H9 (cell line): Measurements from ENCODE around the gene SAT2. TPM values are rescaled to one million over a fixed set of nuclear protein-coding genes. Genes with fewer than 3 reads are reported as not detected.

Experiments used
- DNase-seq: peaks from one replicate; pipeline ENCODE4 v3.0.0-alpha.2; 2017
- H2AFZ ChIP-seq: one replicate; pipeline ENCODE4 v1.6.1; 2013; ENCODE audit warnings: mild to moderate bottlenecking, low read length, control low read depth, moderate library complexity
- H2AK5ac ChIP-seq: 2 replicates; pipeline ENCODE4 v1.6.1; 2013; ENCODE audit warnings: low read length, control low read depth, mixed read lengths; ENCODE audit not compliant: insufficient read length
- H2BK120ac ChIP-seq: one replicate; pipeline ENCODE4 v1.6.1; 2013; ENCODE audit warnings: low read depth, mild to moderate bottlenecking, low read length, control low read depth, inconsistent platforms; ENCODE audit not compliant: poor library complexity, severe bottlenecking
- H2BK12ac ChIP-seq: 2 replicates; pipeline ENCODE4 v1.6.1; 2013; ENCODE audit warnings: low read length, control low read depth, mixed read lengths, low read depth; ENCODE audit not compliant: insufficient read length
- H2BK15ac ChIP-seq: 2 replicates; pipeline ENCODE4 v1.6.1; 2013; ENCODE audit warnings: low read depth, low read length, control low read depth
- H2BK20ac ChIP-seq: one replicate; pipeline ENCODE4 v1.6.1; 2013; ENCODE audit warnings: low read depth, mild to moderate bottlenecking, low read length, control low read depth, inconsistent platforms; ENCODE audit not compliant: poor library complexity, severe bottlenecking
- H2BK5ac ChIP-seq: 2 replicates; pipeline ENCODE4 v1.6.1; 2013; ENCODE audit warnings: low read length, control low read depth, mixed read lengths; ENCODE audit not compliant: insufficient read length
- H3K14ac ChIP-seq: 2 replicates; pipeline ENCODE4 v1.6.1; 2013; ENCODE audit warnings: low read length, control low read depth; ENCODE audit not compliant: insufficient read depth
- H3K18ac ChIP-seq: 2 replicates; pipeline ENCODE4 v1.6.1; 2013; ENCODE audit warnings: low read depth, mild to moderate bottlenecking, mixed read lengths, low read length, control low read depth; ENCODE audit not compliant: insufficient read length
- H3K23ac ChIP-seq: 2 replicates; pipeline ENCODE4 v1.6.1; 2013; ENCODE audit warnings: low read length, control low read depth, mixed read lengths, low read depth; ENCODE audit not compliant: insufficient read length
- H3K23me2 ChIP-seq: 2 replicates; pipeline ENCODE4 v1.6.1; 2013; ENCODE audit warnings: low read depth, mild to moderate bottlenecking, mixed read lengths, low read length, control low read depth; ENCODE audit not compliant: insufficient read length, poor library complexity, severe bottlenecking
- H3K27ac ChIP-seq: 2 replicates; pipeline ENCODE4 v1.5.1; 2013; ENCODE audit warnings: low read length, control low read depth, mixed read lengths, low read depth; ENCODE audit not compliant: insufficient read length
- H3K27me3 ChIP-seq: 2 replicates; pipeline ENCODE4 v1.6.1; 2013; ENCODE audit warnings: low read length, control low read depth, inconsistent platforms; ENCODE audit not compliant: insufficient read depth
- H3K4ac ChIP-seq: 2 replicates; pipeline ENCODE4 v1.6.1; 2013; ENCODE audit warnings: low read depth, mild to moderate bottlenecking, control low read depth, inconsistent platforms, low read length, moderate library complexity
- H3K4me1 ChIP-seq: 2 replicates; pipeline ENCODE4 v1.6.1; 2013; ENCODE audit warnings: low read length, control low read depth, inconsistent platforms; ENCODE audit not compliant: insufficient read depth
- H3K4me2 ChIP-seq: 2 replicates; pipeline ENCODE4 v1.6.1; 2013; ENCODE audit warnings: low read length, control low read depth, mixed read lengths; ENCODE audit not compliant: insufficient read length, insufficient read depth
- H3K56ac ChIP-seq: 2 replicates; pipeline ENCODE4 v1.6.1; 2013; ENCODE audit warnings: low read depth, mild to moderate bottlenecking, mixed read lengths, low read length, control low read depth; ENCODE audit not compliant: insufficient read length
- H3K79me1 ChIP-seq: 2 replicates; pipeline ENCODE4 v1.6.1; 2013; ENCODE audit warnings: low read depth, mild to moderate bottlenecking, moderate library complexity, low read length, control low read depth, inconsistent platforms; ENCODE audit not compliant: insufficient read depth, poor library complexity, severe bottlenecking
- H3K79me2 ChIP-seq: 2 replicates; pipeline ENCODE4 v1.6.1; 2013; ENCODE audit warnings: low read length, control low read depth, inconsistent platforms; ENCODE audit not compliant: insufficient read depth
- H3K9ac ChIP-seq: 2 replicates; pipeline ENCODE4 v1.6.1; 2013; ENCODE audit warnings: low read length, control low read depth, mixed read lengths; ENCODE audit not compliant: insufficient read length; ENCODE audit errors: extremely low read depth
- H3K9me3 ChIP-seq: one replicate; pipeline ENCODE4 v1.6.1; 2013; ENCODE audit warnings: low read depth, low read length, inconsistent platforms; ENCODE audit not compliant: control insufficient read depth
- H3T11ph ChIP-seq: one replicate; pipeline ENCODE4 v1.6.1; 2013; ENCODE audit warnings: mild to moderate bottlenecking, low read length, control low read depth, inconsistent platforms
- H4K20me1 ChIP-seq: one replicate; pipeline ENCODE4 v1.6.1; 2013; ENCODE audit not compliant: control insufficient read depth, insufficient read length, insufficient read depth
- H4K5ac ChIP-seq: 2 replicates; pipeline ENCODE4 v1.6.1; 2013; ENCODE audit warnings: low read depth, mild to moderate bottlenecking, mixed read lengths, low read length, control low read depth; ENCODE audit not compliant: insufficient read length
- H4K8ac ChIP-seq: replicated peaks from 2 replicates; pipeline ENCODE4 v1.6.1; 2013; ENCODE audit warnings: low read length, control low read depth, mixed read lengths, low read depth; ENCODE audit not compliant: insufficient read length
- H4K91ac ChIP-seq: 2 replicates; pipeline ENCODE4 v1.6.1; 2013; ENCODE audit warnings: low read depth, mild to moderate bottlenecking, moderate library complexity, mixed read lengths, low read length, control low read depth; ENCODE audit not compliant: insufficient read length
- H3K27ac Mint-ChIP-seq, 3 experiments: 2 replicates in 2 of 3; 3 replicates in 1 of 3; pipeline ENCODE4 v1.8.0; 2020 to 2021; ENCODE audit warnings: mixed read lengths in 3 of 3, mild to moderate bottlenecking in 1 of 3, moderate library complexity in 1 of 3
- H3K27me3 Mint-ChIP-seq: 2 replicates; pipeline ENCODE4 v1.8.0; 2021; ENCODE audit warnings: low read depth, mild to moderate bottlenecking, moderate library complexity, mixed read lengths
- H3K36me3 Mint-ChIP-seq, 3 experiments: 2 replicates in 2 of 3; 3 replicates in 1 of 3; pipeline ENCODE4 v1.8.0; 2020 to 2021; ENCODE audit warnings: low read depth in 3 of 3, mixed read lengths in 3 of 3; ENCODE audit not compliant: insufficient read depth in 1 of 3
- H3K4me1 Mint-ChIP-seq, 2 experiments: 2 replicates each; pipeline ENCODE4 v1.8.0; 2020; ENCODE audit warnings: mixed read lengths in 2 of 2
- H3K4me3 Mint-ChIP-seq, 2 experiments: 2 replicates in 1 of 2; 3 replicates in 1 of 2; pipeline ENCODE4 v1.8.0; 2020 to 2021; ENCODE audit warnings: mild to moderate bottlenecking in 2 of 2, mixed read lengths in 2 of 2, moderate library complexity in 1 of 2
- H3K9me3 Mint-ChIP-seq, 2 experiments: 2 replicates in 1 of 2; 3 replicates in 1 of 2; pipeline ENCODE4 v1.8.0; 2020; ENCODE audit warnings: mild to moderate bottlenecking in 2 of 2, mixed read lengths in 2 of 2, moderate library complexity in 1 of 2
- CTCF ChIP-seq: fragments of 200-600 bp; sonication (generic); conservative IDR thresholded peaks from 3 replicates; pipeline ENCODE4 v1.8.0; 2021; ENCODE audit warnings: antibody characterized with exemption, mild to moderate bottlenecking
- WGBS: extraction: QIAGEN DNeasy Blood & Tissue Kit; methylation state at CpG from one replicate; pipeline ENCODE4 v1.1.7; 2013; ENCODE audit warnings: missing lambda C conversion rate, low lambda C conversion rate, mixed read lengths; ENCODE audit not compliant: insufficient read length; ENCODE audit errors: extremely low coverage; 5-methylcytosine and 5-hydroxymethylcytosine counted together
- total RNA-seq: library from RNA; stranded (reverse); gene quantifications from 2 replicates; pipeline ENCODE4 v1.2.1, GENCODE V29; 2021

Gene SAT2
- total RNA-seq, 1 experiment from 2014 or later, result 72.1 TPM

- Histone ChIP-seq H2BK120ac (no peak overlapping the region), H3T11ph (no peak overlapping the region), H4K91ac (no peak overlapping the region), H3K4me1 (no peaks in the 10 kb centered on the region; the same call in 1 of the 2 replicates), H3K23ac (no peak overlapping the region), H3K27ac (no peak overlapping the region), H3K23me2 (peaks cover 10% of the 10 kb centered on the region), H3K79me1 (no peaks in the 10 kb centered on the region), H3K4me2 (no peak overlapping the region), H4K20me1 (no peaks in the 10 kb centered on the region), H2AFZ (no peak overlapping the region), H3K27me3 (no peaks in the 10 kb centered on the region), H3K14ac (no peak overlapping the region), H3K9me3 (no peaks in the 10 kb centered on the region), H3K56ac (no peak overlapping the region), H3K9ac (no peak overlapping the region), H4K5ac (no peak overlapping the region), H3K18ac (no peak overlapping the region), H3K4ac (no peak overlapping the region), H4K8ac (no peak overlapping the region), H3K79me2 (no peaks in the 10 kb centered on the region), H2AK5ac (no peak overlapping the region), H2BK15ac (no peak overlapping the region), H2BK20ac (no peak overlapping the region), H2BK5ac (no peak overlapping the region), H2BK12ac (no peak overlapping the region)
- no CpG with 5 or more reads among the region's 5 CpGs for WGBS
- Mint-ChIP-seq H3K36me3 (peaks cover 36 to 72% (median 66%) of the 10 kb centered on the region in 3 experiments), H3K4me3 (no peak overlapping the region), H3K27me3 (no peaks in the 10 kb centered on the region), H3K9me3 (no peaks in the 10 kb centered on the region), H3K4me1 (peaks cover 21 to 45% of the 10 kb centered on the region in 2 experiments), H3K27ac (peak overlapping the region; percentile 79 to 98 (median 85); a peak in 5 of 7 replicates)
- DNase-seq, result no peak
- no peak for TF ChIP-seq CTCF
Observed at GRCh38 chr17:7591596-7591995, 36.0 kb downstream of the SAT2 start.
